ENCODE data around the gene TARP.
"Not testable (repeated sequence)": the region's sequence is repeated elsewhere in the genome, so short reads cannot be mapped to it uniquely, and the experiment has no call there.

Gene TARP

DNA sequence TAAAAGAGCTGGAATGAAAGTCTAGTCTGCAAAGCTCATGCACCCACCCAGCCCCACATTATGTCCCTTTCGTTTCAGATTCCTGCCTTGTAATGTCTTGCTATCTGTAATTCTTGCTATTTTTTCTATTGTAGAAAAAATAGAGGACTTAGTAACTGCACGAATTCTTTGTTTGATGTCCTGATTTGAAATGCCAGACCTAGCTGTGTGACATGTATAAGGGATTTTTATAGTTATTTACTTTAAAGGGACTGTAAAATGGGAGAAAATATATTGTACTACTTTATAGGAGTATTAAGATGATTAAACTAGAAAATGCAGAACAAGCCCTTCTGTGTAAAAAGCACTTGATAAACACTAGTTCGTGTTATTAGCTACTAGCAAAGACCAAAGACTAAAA lies 32.4 kb downstream of the TARP start:
- no peaks in the 10 kb centered on the region for H3K4me1 ChIP-seq (ENCODE audit: control insufficient read depth, insufficient read depth, low read length)
- H3K9me3 ChIP-seq (ENCODE audit: control insufficient read depth, insufficient read depth, low read depth, low read length): no peaks in the 10 kb centered on the region
- TF ChIP-seq ZFP41 (tag by site-specific recombination; IDR thresholded peaks at IDR 0.05; ENCODE audit: borderline replicate concordance) (no peak), ZNF585B (tag by site-specific recombination; IDR thresholded peaks at IDR 0.05) (no peak), ZNF776 (tag by site-specific recombination; IDR thresholded peaks at IDR 0.05; ENCODE audit: borderline replicate concordance) (no peak), ZNF19 (tag by site-specific recombination; IDR thresholded peaks at IDR 0.05; ENCODE audit: low read depth) (no peak), ZNF274 (IDR thresholded peaks at IDR 0.05; ENCODE audit: low read length) (no peak), ZNF274 (tag by site-specific recombination; IDR thresholded peaks at IDR 0.05; ENCODE audit: borderline replicate concordance) (no peak), ZNF560 (tag by site-specific recombination; IDR thresholded peaks at IDR 0.05; ENCODE audit: borderline replicate concordance) (no peak)
- TF ChIP-seq, protein P1, sequence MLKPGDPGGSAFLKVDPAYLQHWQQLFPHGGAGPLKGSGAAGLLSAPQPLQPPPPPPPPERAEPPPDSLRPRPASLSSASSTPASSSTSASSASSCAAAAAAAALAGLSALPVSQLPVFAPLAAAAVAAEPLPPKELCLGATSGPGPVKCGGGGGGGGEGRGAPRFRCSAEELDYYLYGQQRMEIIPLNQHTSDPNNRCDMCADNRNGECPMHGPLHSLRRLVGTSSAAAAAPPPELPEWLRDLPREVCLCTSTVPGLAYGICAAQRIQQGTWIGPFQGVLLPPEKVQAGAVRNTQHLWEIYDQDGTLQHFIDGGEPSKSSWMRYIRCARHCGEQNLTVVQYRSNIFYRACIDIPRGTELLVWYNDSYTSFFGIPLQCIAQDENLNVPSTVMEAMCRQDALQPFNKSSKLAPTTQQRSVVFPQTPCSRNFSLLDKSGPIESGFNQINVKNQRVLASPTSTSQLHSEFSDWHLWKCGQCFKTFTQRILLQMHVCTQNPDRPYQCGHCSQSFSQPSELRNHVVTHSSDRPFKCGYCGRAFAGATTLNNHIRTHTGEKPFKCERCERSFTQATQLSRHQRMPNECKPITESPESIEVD (tag by site-specific recombination; IDR thresholded peaks at IDR 0.05): no peak
- no peak overlapping the region for H3K27ac ChIP-seq (ENCODE audit: extremely low read depth, low read depth, low read length)
- H3K36me3 ChIP-seq (ENCODE audit: control insufficient read depth in 2 of 2, insufficient read depth in 1 of 2, low read length in 2 of 2): no peaks in the 10 kb centered on the region
- POLR2A ChIA-PET: no interaction called here
- CTCF ChIA-PET: interaction anchor here (0.6 kb wide), 1 partner anchor 94 kb away, joined by 3 read pairs; no protein-coding TSS in a partner anchor
- H3K4me3 ChIP-seq (ENCODE audit: low read depth, low read length): no peak overlapping the region

DNA sequence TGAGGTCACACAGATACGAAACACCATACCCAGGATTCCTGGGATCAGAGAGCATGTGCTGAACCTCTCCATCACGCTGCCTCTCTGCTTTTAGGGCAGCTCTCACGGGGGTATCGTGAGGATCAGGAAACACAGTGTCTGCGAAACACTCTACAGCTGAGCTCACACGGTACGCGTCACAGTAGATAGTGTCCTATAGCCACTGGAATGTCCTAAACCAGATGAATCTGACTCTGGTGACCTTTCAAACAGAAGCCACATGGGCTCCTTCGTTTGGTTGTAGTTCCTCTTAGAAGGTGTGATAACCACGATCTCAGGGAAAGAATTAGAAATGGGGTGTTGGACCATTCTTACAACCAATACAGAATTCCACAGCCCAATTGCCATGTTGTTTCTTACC lies 34.3 kb downstream of the TARP start:
- H3K9me3 ChIP-seq (ENCODE audit: control insufficient read depth, insufficient read depth, low read depth, low read length); CTCF ChIA-PET; H3K36me3 ChIP-seq (ENCODE audit: control insufficient read depth in 2 of 2, insufficient read depth in 1 of 2, low read length in 2 of 2); POLR2A ChIA-PET; H3K4me3 ChIP-seq (ENCODE audit: low read depth, low read length); H3K4me1 ChIP-seq (ENCODE audit: control insufficient read depth, insufficient read depth, low read length); H3K27ac ChIP-seq (ENCODE audit: extremely low read depth, low read depth, low read length): not testable (repeated sequence)

DNA sequence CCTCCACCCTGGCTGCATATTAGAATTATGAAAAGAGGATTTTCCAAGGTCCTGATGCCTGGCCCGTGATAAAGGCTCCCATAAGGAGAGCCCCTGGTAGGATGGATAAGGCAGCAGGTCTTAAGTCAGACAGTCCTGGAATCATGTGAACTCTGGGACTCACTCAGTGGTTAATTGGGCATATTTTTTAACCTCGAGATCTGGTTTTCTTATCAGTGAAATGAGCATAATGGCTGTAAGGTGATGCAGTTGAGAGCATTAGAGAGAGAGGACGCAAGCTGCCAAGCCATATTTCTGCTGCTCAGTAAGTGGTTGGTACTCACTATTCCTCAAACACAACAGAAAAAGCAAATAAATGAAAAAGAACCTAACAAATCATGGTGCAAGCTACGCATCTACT lies 37.8 kb downstream of the TARP start:
- no peak overlapping the region for H3K4me3 ChIP-seq (ENCODE audit: low read depth, low read length)
- TF ChIP-seq REPIN1 (tag by site-specific recombination; IDR thresholded peaks at IDR 0.05; ENCODE audit: low read depth) (no peak), ZSCAN16 (tag by site-specific recombination; IDR thresholded peaks at IDR 0.05) (no peak), ZNF354C (tag by site-specific recombination; IDR thresholded peaks at IDR 0.05; ENCODE audit: borderline replicate concordance, low read depth) (no peak), ZNF214 (tag by site-specific recombination; IDR thresholded peaks at IDR 0.05; ENCODE audit: borderline replicate concordance) (no peak), ZBTB21 (tag by site-specific recombination; IDR thresholded peaks at IDR 0.05) (no peak)
- TF ChIP-seq, protein P2, sequence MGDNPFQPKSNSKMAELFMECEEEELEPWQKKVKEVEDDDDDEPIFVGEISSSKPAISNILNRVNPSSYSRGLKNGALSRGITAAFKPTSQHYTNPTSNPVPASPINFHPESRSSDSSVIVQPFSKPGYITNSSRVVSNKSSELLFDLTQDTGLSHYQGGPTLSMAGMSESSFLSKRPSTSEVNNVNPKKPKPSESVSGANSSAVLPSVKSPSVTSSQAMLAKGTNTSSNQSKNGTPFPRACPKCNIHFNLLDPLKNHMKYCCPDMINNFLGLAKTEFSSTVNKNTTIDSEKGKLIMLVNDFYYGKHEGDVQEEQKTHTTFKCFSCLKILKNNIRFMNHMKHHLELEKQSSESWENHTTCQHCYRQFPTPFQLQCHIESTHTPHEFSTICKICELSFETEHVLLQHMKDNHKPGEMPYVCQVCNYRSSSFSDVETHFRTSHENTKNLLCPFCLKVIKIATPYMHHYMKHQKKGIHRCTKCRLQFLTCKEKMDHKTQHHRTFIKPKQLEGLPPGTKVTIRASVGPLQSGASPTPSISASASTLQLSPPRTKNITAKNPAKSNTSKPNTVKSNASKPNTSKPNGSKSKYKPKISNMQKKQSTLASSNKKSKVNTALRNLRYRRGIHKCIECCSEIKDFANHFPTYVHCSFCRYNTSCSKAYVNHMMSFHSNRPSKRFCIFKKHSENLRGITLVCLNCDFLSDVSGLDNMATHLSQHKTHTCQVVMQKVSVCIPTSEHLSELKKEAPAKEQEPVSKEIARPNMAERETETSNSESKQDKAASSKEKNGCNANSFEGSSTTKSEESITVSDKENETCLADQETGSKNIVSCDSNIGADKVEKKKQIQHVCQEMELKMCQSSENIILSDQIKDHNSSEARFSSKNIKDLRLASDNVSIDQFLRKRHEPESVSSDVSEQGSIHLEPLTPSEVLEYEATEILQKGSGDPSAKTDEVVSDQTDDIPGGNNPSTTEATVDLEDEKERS (tag by site-specific recombination; IDR thresholded peaks at IDR 0.05): no peak
- H3K27ac ChIP-seq (ENCODE audit: extremely low read depth, low read depth, low read length): no peak overlapping the region
- ChIA-PET POLR2A (no interaction called here), CTCF (interaction anchor here (1.2 to 1.9 kb wide), 3 partner anchors 12 to 100 kb away, joined by 3 to 10 read pairs (median 9); no protein-coding TSS in a partner anchor)
- no peaks in the 10 kb centered on the region for H3K9me3 ChIP-seq (ENCODE audit: control insufficient read depth, insufficient read depth, low read depth, low read length)
- H3K36me3 ChIP-seq (ENCODE audit: control insufficient read depth in 2 of 2, insufficient read depth in 1 of 2, low read length in 2 of 2): no peaks in the 10 kb centered on the region
- no peaks in the 10 kb centered on the region for H3K4me1 ChIP-seq (ENCODE audit: control insufficient read depth, insufficient read depth, low read length)

DNA sequence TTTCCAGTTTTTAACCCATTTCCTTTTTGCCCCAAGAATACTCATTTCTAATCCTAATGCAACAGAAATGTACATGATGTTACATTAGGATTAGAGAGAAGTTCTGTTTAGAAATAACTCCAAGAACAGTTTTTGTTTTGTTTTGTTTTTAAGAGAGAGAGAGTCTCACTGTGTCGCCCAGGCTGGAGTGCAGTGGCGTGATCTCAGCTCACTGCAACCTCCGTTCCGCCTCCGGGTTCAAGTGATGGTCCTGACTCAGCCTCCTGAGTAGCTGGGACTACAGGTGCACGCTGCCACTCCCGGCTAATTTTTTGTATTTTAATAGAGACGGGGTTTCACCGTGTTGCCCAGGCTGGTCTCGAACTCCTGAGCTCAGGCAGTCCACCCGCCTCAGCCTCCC lies 38.7 kb downstream of the TARP start:
- H3K36me3 ChIP-seq (ENCODE audit: control insufficient read depth in 2 of 2, insufficient read depth in 1 of 2, low read length in 2 of 2); H3K27ac ChIP-seq (ENCODE audit: extremely low read depth, low read depth, low read length); H3K9me3 ChIP-seq (ENCODE audit: control insufficient read depth, insufficient read depth, low read depth, low read length); POLR2A ChIA-PET; H3K4me1 ChIP-seq (ENCODE audit: control insufficient read depth, insufficient read depth, low read length); H3K4me3 ChIP-seq (ENCODE audit: low read depth, low read length): not testable (repeated sequence)
- CTCF ChIA-PET: interaction anchor here (1.6 to 1.9 kb wide), 2 partner anchors 19 to 101 kb away, joined by 9 to 10 read pairs; no protein-coding TSS in a partner anchor
